ENCODE measurements around the gene ALDH2.
A peak's percentile ranks its signal among the peaks of the same experiment; 100 is the strongest.
"Not testable (repeated sequence)": the region's sequence is repeated elsewhere in the genome, so short reads cannot be mapped to it uniquely, and the experiment has no call there.

The ALDH2 gene

DNA sequence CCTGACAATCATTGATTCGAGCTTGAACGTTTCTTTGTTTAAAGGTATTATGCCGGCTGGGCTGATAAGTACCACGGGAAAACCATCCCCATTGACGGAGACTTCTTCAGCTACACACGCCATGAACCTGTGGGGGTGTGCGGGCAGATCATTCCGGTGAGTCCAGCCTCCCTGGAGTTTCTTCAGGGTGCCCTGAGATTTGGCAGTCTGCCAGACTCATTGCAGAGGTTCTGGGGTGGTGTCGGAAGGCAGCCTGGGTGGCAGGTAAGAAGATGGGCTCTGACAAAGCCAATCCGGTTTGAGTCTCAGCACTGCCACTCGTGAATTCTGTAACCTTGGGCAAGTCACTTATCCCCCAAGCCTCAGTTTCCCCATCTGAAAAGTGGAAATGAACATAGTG is 23.0 kb downstream of the ALDH2 start:
- no peak for DNase-seq (ENCODE audit: low read depth)

DNA sequence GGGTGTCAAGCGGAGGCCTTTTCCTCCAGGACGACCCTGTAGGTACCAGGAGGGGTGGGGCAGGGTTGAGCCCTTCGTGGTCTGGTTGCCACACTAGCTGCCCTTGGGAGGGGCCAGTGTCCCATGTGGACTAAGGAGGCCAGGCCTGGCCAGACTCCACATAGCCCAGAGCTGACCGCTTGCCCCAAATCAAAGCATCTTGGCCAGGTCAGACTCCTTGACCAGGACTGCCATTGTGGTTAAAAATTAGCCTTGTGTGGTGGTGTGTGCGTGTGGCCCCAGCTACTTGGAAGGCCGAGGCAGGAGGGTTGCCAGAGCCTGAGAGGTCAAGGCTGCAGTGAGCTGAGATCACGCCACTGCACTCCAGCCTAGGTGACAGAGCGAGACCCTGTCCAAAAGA is 24.8 kb downstream of the ALDH2 start:
- DNase-seq (ENCODE audit: low read depth), result no peak

DNA sequence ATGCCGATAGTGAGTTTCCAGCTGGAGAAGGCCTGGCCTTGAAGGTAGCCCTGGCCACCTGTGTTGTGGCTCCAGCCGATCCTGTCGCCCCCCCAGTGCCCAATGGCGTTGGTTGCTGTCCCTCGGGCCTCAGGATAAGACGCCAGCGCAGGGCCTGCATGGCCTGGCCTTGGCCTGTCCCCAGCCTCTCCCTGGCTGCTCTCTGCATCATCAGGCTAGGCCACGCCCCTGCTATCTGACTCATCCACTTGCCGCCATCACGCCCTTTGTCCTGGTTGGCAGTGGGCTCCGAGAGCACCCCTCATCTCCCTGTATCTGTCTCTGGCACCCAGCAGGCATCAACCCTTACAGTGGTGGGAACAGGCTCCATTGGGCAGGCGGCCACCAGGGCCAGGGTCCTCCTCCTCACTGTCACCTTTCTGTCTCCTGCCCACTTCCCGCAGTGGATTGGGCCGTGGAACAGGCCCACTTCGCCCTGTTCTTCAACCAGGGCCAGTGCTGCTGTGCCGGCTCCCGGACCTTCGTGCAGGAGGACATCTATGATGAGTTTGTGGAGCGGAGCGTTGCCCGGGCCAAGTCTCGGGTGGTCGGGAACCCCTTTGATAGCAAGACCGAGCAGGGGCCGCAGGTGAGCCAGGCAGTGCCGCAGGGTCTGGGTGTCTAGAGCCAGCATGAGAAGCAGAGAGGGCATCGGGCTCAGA is 25.6 kb downstream of the ALDH2 start:
- no peak for DNase-seq (ENCODE audit: low read depth)

DNA sequence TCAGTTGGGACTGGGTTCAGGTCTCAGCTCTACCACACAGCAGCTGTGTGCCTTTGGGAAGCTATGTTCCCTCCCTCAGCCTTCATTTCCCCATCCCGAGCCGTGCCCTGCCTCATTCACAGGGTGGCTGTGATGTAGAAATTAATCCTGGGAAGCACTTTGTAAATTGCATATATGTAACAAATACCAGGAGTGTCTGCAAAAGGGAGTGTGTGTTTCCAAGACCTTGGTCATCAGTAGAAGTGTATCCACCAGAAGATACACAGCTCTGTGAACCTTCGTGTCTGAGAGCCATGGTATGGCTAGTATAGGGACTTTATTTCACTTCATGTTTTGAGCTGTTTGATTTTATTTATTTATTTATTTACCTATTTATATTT is 26.1 kb downstream of the ALDH2 start:
- DNase-seq (ENCODE audit: low read depth), result no peak

DNA sequence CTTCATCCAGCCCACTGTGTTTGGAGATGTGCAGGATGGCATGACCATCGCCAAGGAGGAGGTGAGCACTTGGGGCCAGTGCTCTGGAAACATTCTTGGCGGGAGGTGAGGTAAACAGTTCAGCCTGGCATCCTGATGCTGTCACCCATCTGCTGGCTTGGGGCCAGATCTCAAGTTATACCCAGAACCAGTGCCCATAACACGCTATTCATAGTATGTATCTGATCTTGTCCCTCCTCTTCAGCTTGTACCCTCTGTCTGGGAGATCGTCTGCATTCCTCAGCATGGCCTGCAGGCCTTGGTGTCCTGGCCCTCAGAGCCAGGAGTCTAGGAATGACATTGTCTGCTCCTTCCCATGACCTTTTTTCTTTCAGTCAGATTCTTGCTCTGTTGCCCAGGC is 31.4 kb downstream of the ALDH2 start:
- DNase-seq (ENCODE audit: low read depth), result no peak

DNA sequence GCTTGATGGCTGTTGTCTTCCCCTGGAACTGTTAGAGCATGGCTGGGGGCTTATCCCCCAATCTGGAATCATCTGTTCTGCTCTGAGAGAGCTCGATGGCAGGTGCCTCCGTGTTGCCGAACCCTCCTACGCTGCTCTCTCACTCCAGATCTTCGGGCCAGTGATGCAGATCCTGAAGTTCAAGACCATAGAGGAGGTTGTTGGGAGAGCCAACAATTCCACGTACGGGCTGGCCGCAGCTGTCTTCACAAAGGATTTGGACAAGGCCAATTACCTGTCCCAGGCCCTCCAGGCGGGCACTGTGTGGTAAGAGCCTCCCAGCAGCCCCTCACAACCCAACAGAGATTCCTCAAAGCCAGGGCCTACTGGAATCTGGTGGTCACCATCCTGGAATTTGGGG is 33.0 kb downstream of the ALDH2 start:
- DNase-seq (ENCODE audit: low read depth), result no peak

DNA sequence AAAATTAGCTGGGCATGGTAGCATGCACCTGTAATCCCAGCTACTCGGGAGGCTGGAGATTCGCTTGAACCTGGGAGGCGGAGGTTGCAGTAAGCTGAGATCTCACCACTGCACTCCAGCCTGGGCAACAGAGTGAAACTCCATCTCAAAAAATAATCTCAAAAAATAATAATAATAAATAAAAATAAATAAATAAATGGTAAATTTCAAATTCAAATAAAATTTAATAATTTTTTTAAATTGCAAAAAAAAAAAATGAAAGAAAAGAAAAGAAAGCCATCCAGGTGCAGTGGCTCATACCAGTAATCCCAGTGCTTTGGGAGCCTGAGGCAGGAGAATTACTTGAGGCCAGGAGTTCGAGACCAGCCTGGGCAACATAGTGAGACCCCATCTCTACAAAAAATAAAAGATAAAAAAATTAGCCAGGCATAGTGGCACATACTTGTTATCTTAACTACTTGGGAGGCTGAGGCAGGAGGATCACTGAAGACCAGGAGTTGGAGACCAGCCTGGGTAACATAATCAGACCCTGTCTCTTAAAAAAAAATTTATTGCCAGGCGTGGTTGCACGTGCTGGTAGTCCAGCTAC is 36.4 kb downstream of the ALDH2 start:
- DNase-seq (ENCODE audit: low read depth), result no peak

DNA sequence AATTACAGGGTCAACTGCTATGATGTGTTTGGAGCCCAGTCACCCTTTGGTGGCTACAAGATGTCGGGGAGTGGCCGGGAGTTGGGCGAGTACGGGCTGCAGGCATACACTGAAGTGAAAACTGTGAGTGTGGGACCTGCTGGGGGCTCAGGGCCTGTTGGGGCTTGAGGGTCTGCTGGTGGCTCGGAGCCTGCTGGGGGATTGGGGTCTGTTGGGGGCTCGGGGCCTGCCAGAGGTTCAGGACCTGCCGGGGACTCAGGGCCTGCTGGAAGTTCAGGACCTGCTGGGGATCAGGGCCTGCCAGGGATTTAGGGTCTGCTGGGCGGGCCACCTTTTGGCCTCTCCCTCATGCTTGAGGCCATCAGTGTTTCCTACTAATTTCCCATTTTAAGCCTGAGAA is 37.1 kb downstream of the ALDH2 start:
- no peak for DNase-seq (ENCODE audit: low read depth)

DNA sequence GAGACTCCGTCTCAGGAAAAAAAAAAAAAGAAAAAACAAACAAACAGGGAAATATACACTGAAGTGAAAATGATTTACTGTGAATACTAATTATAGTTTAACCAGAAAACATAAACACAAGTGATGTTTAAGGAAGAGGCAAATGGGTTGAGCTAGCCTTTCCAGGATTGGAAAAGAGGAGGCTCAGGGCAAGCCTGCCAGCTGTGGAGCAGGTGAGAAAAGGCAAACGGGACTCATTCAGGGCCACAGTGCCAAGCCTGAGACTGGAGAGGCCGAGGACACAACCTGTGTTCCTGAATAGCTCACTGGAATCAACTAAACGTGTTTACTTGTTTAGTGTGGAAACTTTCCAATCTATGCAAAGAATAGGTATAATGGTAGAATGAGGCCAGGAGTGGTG is 39.6 kb downstream of the ALDH2 start:
- no peak for DNase-seq (ENCODE audit: low read depth)

DNA sequence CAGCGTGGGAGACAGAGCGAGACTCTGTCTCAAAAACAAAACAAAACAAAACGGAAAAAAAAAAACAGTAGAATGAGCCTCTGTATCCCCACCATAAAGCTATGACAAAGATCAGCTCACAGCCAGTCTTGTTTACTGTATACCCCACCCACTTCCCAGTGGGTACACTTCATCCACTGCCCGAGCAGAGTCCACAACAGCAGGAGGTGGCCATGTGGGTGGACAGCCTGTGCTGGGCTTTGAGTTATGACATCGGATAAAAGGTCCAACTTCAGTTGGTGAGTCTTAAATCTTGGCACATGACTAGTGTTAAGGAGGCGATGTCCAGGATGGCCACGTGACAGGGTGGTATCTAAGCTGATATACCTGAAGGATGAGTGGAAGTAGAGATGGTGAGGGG is 40.5 kb downstream of the ALDH2 start:
- no peak for DNase-seq (ENCODE audit: low read depth)

DNA sequence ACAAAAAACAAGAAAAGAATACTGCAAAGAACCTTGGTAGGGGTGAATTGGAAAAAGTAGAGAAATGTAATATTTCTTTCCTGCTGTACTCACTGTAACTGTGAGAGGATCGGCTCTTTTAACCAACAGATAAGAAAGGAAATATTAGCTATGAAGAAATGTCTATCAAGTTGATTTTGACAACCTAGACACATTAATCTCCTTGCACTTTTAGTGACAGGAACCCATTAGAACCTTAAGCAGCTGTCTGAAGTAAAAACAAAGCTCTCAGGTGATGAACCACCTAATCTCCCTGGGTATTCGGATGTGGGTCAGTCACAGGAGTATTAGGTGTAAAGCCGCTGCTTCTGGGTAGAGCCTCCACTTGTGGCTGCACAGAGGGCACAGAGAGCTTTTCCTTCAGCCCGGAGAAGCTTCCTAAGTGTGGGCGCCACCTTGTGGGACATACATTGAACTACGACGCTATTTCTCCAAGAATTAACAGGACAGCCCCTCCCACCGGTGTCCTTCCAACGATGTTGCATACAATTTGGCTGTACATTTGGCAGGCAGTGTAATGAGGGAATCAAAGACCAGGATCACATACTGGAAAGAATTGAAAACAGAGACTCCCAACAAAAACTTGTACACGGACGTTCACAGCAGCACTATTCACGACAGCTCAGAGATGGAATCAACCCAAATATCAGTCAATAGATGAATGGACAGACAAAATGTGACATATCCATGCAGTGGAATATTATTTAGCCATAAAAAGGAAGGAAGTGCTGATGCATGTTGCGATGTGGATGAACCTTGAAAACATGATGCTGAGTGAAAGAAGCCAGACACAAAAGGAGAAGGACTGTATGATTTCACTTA is 46.4 kb downstream of the ALDH2 start:
- peak; percentile 24 for DNase-seq (ENCODE audit: low read depth)

DNA sequence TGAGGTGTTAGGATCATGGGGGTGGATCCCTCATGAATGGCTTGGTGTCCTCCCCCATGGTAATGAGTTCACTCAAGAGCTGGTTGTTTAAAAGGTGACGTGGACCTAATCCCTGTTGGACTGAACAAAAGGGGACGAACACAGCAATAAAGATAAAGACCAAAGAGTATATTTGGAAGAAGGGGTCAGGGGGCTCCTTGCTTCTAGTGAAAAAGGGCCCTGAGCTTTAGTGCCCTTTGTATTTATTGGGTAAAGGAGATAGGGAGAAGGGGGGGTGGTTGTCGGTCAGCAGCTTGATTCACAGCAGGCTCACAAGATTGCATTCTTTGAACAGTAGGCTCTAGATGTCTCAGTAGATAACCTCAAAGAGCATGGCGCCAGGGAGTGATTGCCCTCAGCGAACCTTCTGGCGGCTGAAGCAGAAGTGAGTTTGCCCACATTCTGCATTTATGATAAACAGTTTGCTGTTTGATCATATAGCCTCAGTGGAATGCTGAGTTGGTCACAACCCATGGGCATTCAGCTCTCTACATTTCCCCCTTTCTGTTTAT is 49.4 kb downstream of the ALDH2 start:
- no peak for DNase-seq (ENCODE audit: low read depth)

DNA sequence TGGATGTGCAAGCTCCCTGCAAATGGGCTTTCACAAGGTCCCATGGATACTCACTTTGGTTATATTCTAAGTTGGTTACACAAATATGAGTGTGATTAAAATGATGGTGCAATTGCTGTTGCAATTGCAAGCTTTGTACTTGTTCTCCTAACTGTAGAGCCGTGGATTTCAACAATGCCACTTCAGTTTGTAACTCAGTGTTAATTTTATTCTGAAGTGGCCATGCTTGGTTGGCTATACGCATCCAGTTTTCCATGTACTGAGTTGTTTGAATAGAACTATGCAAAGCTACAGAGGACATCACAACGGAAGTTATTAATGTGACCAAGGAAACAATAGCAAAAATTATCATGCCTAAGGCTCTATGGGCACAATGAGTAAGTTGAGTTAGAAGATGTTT is 50.2 kb downstream of the ALDH2 start:
- DNase-seq (ENCODE audit: low read depth), result not testable (repeated sequence)

DNA sequence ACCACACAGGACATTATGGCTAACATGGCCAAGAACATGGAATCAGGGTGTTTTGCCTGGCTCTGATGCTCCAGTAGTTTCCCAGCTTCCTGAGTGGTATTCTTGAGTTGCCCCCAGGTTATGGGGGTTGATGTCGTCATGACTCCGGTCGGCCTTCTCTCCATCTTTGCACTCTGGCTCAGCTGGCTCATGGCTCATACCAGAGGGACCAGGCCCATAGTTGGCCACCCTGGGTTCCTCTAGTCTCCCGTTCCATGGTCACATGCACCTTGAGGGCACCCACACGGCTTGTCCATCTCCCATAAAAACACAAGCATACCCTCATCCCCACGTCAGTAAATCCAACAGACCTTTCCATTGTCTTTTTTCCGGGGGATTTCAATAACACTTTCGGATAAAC is 51.6 kb downstream of the ALDH2 start:
- DNase-seq (ENCODE audit: low read depth), result no peak

DNA sequence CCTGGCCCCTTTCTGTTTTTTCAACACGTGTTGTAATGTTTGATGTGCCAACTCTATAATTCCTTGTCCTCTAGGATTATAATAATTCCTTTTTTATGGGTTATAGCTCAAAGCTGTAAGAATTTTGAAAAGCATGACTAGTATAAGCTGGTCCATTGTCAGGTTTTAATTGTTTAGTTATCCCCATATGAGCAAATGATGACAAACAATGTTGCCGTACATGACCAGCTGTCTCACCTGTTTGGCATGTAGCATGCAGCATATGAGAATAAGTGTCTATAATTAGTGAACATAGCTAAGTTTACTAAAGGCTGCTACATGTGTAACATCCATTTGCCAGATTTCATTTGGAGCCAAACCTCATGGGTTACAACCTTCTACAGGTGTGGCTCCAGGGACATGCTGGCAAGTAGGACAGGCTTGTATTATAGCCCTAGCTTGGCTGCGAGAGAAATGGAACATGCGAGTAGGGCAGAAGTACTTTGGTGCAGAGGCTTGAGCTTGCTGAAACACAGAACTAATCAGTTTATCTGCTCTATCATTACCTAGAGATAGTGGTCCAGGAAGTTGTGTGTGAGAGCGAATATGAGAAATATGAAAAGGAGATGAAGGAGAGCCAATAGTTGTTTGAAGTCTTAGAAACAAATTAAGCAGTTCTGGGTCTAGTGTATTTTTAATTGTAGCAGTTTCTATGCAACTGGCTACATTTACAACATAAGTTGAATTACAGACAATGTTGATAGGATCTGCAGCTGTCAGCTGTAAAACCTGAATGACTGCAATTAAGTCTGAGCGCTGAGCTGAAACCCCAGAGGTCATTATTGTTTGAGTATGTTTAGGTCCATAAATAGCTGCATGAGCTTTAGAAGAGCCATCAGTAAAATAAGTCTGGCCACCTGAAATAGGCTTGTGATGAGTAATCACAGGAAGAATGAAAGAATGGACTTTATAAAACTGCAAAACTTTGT is 52.7 kb downstream of the ALDH2 start:
- DNase-seq (ENCODE audit: low read depth), result no peak

DNA sequence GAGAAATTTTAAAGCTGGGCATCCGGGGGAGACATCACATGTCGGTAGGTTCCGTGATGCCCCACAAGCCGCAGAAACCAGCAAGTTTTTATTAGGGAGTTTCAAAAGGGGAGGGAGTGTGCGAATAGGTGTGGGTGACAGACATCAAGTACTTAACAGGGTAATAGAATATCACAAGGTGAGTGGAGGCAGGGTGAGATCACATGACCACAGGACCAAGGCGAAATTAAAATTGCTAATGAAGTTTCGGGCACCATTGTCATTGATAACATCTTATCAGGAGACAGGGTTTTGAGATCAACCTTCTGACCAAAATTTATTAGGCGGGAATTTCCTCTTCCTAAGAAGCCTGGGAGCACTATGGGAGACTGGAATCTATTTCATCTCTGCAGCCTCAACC is 54.1 kb downstream of the ALDH2 start:
- DNase-seq (ENCODE audit: low read depth), result not testable (repeated sequence)

DNA sequence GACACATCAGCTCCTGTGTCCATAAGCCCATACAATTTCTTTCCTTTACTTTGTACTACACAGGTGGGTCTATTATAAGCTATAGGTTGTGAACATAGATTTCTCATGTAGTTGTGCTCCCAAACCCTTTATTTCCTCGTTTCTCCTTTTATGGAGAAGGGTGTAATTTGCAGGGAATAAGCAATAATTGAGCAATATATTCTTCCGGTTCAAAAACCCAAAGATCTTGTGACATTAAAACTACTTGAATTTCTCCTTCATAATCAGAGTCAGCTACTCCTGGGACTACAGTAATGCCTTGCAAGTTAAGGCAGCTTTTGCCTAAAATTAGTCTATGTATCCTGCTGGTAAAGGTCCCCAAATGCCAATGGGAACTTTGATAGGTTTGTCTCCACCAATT is 56.2 kb downstream of the ALDH2 start:
- DNase-seq (ENCODE audit: low read depth), result no peak

DNA sequence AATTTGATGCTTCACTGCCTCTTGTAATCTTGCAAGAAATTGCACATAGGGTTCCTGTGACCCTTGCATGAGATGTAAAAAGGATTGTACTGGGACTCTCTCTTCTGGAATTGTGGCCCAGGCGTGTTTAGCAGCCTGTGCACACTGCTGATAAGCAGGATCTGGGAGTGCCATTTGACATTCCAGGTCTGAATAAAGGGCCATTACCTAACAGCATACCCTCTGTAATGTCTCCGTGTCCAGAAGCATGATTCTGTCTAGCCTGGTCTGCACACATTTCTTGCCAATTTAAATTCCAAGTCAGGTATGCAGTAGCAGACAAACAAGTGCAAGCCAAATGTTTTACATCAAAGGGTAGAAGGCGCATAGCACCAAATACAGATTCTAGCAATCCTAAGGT is 57.2 kb downstream of the ALDH2 start:
- no peak for DNase-seq (ENCODE audit: low read depth)

DNA sequence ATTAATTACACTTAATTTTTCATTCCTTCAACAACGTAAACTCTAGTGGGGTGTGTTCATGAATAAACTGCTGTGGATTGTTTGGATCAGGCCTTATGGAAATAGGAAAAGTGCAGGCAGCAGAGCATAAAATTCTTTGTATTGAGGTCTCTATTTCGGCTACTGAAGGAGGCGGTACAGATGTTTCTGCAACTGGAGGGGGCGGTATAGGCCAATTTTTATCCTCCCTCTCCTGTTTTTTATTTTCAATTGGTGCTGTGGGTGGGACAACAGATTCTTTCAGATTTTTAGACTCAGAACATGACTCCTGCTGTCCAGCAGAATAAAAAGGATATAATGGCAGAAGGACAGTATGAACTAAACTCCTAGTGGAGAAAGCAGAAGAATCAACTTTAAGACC is 57.6 kb downstream of the ALDH2 start:
- DNase-seq (ENCODE audit: low read depth), result not testable (repeated sequence)

DNA sequence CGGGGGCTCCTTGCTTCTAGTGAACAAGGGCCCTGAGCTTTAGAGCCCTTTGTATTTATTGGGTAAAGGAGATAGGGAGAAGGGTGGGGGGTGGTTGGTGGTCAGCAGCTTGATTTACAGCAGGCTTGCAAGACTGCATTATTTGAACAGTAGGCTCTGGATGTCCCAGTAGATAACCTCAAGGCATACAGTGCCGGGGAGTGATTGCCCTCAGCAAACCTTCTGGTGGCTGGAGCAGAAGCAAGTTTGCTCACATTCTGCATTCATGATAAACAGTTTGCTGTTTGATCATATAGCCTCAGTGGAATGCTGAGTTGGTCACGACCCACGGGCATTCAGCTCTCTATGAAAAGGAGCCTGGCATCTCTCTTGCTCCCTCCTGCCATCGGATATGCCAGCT is 58.8 kb downstream of the ALDH2 start:
- no peak for DNase-seq (ENCODE audit: low read depth)

DNA sequence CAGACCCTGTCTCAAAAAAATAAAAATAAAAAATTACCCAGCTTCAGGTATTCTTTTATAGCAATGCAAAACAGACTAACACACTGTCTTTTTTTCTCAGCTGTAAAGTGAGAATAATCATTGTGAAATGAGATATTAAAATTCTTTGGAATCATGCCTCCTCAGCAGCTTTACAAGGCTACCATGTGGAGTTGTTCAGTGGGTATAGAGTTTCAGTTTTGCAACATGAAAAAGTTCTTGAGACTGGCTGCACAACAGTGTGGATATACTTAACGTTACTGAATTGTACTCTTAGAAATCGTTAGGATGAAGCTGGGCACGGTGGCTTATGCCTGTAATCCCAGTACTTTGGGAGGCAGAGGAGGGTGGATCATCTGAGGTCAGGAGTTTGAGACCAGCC is 59.6 kb downstream of the ALDH2 start:
- DNase-seq (ENCODE audit: low read depth), result no peak

DNA sequence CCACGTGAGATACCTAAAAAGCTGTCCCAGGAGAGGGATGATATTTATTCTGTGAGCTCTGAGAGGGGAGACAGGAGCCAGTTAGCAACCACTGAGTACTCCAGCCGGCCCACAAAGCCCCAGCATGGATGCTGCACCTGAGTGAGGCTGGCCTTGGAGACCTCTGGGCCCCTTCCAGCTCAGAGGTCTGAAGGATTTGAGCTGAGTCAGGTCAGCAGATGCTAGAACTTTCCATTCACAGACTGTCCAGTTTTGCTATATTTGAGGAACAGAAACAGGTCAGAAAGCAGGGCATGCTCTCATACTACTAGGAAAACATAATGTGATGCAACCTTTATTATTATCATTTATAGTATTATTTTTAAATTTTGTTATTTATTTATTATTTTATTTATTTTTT is 60.3 kb downstream of the ALDH2 start:
- no peak for DNase-seq (ENCODE audit: low read depth)

Data from stimulated activated CD8-positive, alpha-beta memory T cell treated with anti-CD3 and anti-CD28 coated beads, Interleukin-12 subunit alpha, Interleukin-12 subunit beta, amount 100 ng/mL, for 4 hours (primary cell).